Measurements from ENCODE around the gene C16orf78.
A peak's percentile ranks its signal among the peaks of the same experiment; 100 is the strongest.

C16orf78 gene, protein sequence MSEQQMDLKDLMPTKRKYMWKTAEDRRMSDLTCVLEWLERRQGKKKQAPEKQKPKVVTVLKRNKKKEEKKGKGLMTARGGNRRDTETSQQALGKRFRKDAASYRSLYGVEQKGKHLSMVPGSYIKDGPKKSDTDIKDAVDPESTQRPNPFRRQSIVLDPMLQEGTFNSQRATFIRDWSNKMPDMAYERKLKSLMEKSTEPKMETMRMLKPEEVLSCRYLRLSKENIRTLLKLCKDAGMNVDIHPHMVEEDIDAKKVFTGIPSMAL

DNA sequence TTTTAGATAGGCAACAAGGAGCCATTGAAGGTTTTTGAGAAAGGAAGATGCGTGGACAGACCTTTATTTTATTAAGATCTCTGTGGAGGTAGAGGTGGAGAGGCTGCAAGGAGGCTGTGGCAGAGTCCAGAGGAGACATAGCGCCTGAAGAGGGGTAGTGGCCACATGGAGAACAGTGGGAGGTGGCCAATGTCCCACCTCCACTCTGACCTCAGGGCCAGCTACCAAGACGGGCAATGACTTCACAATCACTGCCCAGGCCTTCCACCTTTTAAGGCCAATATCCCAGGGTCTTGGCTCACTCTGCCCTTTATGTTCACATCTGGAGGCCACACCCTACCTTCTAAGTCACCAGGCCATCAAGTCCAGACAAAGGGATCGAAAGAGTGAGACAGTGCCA, at the start of gene C16orf78:
C16orf78 (plus strand) TSS at position 301 of the 400 bp plus-strand sequence. CDS start 136 bp downstream, outside the sequence.
- no peak for DNase-seq

DNA sequence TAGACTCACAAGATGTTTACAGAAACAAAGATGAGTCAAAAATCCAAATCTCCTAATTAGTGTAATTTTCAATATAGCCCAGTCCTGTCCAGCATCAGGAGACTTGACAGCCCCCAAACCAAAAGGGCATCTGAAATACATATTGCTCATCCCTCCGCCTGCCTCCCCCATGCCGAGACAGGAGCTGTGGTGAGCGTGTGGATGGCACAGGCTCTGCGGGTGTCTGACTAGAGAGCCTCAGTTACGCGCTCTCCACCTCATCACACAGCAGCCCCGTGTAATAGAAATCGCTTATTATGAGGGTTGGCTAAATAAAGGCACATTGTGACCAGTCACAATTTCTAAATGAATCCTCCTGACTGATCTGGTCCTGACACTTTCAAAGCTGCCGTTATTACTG, 48.9 kb upstream of the C16orf78 start:
- DNase-seq, result no peak

DNA sequence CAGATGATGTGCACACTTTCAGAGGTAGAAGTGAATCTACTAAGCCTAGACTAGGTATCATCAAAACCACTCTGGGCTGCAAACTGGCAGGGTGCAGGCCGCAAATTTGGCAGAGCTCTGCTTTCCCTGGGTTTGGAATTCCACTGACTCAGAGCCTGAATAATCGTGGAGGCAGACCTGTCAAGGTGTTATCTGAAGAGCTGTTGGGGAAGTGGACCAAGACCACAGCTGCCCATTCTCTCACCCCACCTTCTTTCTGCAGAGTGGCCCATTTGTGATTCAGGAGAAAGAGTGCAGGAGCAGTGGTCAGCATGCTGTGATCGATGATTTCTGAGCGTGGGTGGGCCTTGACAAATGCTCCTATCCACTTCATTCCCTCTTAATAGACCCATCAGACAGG, 46.1 kb upstream of the C16orf78 start:
- no peak for DNase-seq

DNA sequence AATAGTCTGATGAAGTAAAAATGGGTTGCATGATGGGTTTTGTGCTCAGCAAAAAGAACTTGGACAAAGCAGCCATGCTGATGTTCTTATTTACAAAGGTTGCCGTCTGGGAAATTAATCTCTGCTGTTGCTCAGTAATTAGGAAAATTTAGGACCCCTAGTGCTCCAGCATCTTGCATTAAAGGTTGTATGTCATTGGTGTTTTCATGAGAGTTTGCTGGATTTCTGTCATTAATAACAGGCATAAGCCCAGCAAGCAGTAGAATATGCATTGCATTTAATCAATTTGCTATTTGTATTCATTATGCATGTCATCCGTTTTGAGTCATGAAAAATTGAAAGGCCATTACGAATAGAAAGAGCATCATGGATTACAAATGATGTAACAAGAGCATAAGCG, 45.3 kb upstream of the C16orf78 start:
- DNase-seq, result no peak

DNA sequence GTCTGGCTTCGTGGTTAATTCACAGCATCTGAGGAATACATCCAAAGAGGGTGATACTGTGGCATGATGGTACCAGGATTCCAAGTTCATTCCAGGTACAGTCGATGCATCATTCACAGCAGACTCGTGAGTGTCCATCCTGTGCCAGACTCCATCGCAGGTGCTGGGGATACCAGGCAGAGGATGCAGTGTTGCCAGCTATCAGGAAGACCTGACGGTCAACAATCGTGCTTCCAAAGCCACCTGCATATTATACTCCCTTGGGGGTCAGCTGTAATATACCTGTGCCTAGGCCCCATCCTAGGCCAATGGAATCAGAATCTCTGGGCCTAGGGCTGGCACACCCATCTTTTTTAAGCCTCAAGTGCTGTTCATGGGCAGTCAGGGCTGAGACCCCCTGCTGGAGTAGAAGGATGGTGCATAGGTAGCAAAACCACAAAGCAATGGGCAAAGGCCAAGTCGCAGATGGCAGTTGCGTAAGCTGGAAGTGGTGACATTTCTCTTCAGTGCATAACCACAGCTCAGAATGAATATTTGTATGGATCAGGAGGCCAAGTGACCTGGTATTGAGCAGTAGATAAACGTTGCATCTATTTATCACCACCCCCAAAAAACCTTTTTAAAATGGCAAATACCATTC, 42.9 kb upstream of the C16orf78 start:
- no peak for DNase-seq

DNA sequence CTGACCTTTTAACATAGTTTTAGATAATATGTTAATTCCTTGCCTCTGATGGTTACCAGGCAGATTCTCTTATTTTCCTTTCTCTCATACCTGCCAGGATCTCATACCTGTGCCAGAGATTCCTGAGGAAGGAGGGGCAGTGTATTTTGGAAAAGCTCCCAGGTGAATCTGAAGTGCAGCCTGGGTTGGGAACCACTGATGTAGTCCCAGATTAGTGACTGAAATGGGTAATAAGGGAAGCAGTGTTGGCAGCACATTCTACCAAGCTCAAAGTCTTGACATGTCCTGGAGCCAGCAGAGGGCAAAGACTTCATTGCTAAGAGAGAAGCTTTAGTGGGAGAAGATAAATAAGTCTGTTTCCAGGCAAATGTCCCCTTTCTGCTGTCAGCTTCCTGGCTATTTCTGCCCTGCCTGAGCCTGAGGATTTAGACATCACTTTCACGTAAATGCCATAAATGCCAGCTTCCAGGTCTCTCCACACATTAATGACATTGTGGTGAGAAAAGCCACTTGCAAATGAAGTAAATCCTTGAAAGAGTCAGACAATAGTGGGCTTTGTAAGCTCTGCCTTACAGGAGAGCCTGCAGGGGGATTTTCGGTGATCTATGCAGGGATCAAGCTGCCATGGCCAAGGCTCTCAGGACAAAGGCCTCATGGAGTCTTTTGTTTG, 40.9 kb upstream of the C16orf78 start:
- no peak for DNase-seq

DNA sequence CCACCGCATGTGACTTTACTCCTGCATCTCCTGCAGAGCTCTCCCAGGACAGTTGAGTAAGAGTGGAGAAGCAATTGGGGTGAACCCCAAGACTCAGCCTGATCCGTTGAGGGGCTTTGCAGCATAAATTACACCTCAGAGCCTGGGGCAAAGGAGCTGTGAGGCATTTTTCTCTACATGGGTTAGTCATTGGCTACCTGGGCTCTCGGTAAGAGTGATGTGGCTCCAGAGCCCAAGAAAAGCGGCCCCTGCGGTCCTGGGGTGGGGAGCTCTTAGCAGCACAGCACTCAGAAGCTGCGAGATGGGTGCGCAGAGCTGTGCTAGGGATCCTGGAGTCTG, 40.4 kb upstream of the C16orf78 start:
- DNase-seq, result no peak

DNA sequence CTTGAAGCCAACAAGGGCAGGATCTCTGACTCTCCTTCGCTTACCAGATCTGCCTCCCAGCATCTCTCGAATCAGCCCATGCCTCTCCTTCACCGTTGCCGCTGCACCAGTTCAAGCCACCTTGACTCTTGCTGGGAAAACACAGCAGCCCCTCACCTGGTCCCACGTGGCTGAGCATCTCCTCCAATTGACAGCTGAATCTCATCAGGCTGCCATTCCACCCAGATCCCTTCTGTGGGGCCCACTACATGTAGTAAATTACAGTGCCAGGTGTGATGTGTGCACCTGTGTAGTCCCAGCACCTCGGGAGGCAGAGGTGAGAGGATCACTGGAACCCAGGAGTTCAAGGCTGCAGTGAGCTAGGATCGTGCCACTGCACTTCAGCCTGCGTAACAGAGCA, 37.8 kb upstream of the C16orf78 start:
- no peak for DNase-seq

DNA sequence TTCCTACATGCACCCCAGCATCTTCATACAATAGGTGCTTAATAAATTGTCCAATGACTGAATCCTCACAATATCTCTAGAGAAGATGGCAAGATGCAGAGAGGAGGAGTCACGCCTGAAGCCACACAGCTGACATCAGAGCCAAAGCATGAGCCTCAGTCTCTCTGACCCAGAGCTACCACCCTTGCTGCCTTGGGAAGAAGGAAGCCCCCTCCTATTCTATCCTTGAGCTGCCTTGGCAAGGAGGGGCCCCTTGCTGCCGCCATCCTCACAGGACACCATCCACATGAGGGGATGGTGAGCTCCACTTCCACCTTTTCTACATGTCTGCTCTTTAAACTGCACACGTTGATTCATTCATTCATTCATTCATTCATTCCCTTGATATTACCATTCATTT, 37.0 kb upstream of the C16orf78 start:
- DNase-seq, result no peak

DNA sequence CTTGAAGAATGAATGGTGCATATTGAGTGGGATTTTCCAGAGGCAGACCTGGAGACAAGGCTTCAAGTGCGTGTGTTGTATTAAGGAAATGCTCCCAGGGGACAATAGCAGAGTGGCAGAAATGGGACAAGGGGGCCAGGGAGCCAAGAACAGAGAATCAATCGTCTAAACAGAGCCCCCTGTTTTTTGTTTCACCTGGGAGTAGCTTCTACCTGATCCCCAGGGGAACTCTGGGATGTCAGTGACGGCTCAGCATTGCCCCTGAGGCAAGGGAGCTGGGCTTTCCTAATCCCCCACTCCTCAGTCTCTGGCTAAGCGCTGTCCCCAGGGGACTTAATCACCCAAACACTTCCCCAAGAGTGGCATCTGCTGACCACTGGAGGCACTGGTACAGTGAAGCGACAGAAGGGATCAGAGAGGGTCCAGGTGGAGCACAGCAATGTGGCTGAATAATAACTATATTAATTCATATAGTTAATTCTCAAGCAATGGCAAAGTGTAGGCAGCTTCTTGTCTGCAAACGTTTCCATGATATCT, 35.7 kb upstream of the C16orf78 start:
- DNase-seq, result no peak

DNA sequence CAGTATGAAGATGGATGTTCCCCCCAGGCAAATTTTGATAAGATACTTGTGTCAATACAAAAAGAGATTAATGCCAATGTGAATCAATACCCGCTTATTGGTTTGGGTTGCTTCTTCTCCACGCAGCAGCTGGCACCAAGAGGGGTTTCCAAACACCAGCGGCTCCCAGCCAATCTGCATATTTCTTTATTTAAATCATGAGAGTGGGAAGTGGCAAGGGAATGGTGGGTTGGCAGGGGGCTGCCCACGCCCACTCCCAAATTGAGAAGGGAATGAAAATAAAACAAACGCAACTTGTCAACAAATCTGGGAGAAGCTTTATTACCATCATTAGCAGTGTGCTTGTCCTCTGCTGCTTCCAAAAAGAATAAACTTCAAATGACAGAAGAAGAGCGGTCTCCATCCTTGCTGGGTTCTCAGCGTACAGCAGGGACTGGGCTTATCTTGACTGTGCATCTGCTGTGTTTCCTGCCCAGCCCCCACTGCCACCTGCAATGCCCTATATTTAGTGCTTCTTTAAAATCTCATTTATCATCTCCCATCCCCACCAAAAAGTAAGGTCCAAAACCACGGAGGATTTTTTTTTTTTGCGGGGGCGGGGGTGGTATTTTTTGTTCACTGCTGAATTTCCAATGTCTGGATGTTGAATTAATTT, 34.9 kb upstream of the C16orf78 start:
- DNase-seq, result no peak

DNA sequence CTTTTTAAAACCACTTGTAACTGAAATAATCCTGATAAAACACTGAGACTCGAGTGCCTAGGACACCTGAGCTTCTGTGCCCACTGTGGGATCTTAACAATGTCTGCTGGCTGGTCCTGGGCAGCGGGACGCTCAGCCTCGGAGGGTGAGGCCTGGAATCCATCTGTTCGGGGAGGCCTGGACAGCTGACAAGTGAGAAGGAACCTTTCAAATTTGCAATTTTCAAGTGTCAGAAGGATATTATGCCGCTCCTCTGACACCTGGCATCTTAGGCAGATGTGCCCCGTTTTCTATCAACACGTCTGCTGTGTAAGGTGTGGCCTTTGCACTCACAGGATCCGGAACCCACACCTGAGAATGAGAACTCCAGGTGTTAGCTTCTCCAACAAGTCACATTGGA, 33.1 kb upstream of the C16orf78 start:
- DNase-seq, result no peak

DNA sequence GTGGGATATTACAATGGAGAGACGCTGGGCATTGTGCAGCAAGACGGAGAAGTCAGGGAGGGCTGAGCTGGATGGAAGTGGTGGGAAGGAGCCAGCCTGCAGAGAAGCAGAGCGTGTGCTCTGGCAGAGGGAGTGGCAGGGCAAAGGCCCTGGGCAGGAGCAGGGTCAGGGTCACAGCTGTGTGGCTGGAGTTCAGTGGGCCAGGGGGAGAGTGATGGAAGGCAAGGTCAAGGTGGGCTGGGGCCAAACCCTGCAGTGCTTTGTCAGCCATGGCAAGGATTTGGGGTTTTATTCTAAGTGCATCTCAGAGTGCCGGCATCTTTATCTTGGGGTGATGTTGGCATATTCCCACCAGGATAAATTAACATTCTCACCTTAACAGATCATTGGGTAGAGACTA, 31.9 kb upstream of the C16orf78 start:
- no peak for DNase-seq

DNA sequence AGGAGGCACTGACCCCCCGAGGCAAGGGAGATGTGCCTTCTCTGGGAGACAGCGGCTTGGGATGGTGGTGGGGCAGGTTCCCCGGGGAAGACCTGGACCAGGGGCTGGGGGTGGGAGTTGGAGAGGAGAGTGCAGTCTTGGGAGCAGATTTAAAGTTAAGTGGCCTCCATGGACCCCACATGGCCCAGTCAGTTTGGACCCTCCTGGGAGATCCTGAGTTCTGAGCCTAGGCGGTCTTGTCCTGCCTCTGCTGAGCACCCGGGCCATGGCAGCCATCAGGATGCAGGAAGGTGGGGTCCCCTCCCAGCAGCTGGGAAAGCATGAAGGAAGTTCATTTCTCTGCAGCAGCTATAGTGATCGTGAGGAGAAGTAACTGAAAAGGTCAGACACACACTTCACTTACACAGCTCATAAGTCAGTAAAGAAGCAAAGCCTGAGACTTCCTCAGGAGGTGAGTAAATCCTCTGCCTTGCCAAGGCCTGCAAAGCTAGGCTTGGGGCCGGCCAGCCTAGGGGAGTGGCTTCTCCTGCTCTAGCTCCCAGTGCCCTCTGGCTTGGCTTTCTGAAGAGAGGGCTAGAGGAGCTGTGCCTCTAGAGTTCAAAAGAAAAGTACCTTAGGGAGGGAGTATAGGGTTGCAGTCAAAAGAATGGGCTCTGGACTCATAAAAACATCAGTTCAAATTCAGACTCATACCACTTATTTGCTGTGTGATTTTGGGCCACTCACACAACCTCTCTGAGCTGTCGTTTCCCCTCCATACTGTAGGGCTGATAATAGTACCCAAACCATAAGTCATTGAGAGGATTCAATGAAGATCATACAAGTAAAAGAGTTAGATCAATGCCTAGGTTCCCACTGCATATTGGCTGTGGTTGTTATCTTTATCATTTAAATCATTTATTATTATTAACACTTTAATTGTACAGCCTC, 31.0 kb upstream of the C16orf78 start:
- DNase-seq, result no peak

DNA sequence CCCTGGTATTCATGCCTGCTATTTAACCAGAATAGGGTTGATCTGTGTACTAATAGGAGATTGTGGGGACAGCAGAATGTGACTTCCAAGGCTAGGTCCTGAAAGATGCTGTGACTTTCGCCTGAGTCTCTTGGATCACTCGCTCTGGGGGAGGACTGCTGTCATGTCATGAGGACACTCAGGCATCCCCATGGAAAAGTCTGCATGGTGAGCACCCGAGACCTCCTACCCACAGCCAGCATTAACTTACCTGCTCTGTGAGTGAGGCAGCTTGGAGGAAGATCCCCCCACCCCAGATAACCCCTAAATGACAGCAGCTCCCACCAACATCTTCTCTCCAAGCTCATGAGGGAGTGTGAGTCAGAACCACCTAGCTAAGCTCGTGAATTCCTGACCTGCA, 30.3 kb upstream of the C16orf78 start:
- DNase-seq, result no peak

DNA sequence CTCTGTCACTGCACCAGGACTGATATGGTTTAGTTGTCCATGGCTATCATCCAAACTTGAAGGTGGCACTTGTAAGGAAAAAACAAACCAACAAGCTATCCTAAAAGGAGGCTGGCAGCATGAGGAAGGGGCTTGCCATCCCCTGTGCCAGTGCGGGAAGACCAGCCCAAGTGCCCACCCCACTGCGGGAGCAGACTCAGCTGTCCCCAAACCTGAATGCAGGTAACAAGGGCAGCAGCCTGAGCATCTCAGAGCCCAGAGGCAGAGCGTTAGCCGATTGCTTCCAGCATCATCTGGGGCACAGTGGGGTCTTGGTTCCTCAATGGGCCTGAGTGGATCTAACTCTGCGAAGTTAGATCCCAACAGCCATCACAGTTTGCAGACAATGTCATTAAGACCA, 29.2 kb upstream of the C16orf78 start:
- no peak for DNase-seq

DNA sequence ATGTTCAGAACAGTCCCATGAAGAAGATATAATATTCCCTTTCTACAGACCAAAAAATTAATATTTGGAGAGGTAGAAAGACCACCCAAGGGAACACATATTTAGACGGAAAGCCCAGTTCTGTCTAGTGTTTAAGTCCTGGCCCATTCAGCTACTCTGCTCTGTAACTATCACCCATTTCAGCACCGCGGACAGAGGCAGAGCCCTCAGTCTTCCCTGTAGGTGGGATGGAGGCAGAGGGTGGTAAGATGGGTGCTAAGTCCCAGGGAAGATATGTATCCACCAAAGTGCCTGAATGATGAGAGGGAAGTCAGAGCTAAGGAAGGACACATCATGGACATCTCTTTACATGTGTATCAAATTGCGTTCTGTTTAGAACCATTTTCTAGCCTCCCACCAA, 27.8 kb upstream of the C16orf78 start:
- peak in 1 of 2 experiments; percentile 0 for DNase-seq

DNA sequence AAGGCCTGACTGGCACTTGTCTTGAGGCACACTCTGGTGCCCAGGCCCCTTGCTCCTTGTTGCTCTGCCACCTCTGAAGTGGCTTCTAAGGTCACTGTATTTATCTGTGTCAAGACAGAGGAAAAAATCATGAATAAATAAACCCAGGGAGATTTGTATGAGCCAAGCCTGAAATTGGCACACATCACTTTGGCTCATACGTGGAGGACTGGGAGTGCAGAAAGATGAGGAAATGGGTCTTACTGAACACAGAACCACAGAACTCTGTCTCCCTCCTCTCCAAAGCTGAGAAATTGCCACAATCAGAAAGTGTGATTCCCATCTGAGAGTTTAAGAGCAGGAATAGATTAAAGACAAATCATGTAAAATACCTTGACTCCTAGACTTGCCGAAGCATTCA, 27.1 kb upstream of the C16orf78 start:
- DNase-seq, result no peak

DNA sequence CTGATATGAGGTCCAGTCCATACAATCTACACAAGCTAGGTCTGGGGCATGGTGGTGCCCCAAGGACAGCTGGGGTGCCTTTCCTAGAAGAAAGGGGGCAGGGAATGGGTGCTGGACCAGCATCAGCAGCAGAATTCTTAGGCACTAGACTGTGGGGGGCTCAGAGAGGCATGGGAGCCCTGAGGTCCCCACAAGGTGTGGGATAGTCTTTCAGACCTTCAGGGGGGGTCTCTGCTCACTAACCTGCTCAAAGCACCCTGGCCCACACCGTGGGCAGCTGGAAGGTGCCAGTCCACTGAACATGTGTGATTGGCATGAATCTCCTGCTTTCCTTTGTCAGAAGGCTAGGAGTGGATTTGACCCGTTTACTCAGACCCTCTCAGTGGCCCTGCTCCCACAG, 26.1 kb upstream of the C16orf78 start:
- DNase-seq, result no peak

DNA sequence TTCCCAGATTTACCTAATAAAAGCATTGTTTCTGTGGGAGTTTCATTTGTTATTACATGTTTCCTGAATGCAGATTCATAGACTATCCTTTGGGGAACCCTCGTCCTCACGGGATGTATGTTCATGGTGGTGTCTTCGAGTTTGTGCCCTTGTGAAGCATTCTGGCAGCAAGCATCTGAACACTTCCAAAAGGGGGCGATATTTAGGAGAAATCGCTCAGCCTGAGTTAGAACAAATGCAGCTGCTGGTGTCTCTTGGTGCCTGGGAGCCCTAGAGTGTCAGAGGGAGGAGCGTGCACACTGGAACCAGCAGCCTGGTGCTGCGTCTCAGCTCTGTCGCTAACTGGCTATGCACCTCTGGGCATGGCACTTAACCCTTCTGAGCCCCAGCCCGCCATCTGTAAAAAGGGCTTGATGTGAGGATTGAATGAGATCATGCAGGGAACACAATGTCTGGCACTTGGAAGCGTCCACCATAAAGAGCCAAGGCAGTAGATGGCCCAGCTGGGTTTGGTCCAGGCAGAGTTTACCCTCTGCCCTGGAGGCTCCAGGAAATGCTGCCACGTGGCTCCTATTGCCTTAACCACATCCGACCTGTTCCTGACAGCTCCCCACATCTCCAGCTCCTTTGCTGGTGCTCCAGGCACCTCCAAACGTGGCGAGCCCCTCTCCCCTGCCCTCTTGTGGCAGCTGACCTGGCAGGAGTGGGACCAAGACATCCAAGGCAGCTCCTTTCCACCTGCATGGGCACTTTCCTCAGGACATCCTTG, 25.0 kb upstream of the C16orf78 start:
- no peak for DNase-seq

DNA sequence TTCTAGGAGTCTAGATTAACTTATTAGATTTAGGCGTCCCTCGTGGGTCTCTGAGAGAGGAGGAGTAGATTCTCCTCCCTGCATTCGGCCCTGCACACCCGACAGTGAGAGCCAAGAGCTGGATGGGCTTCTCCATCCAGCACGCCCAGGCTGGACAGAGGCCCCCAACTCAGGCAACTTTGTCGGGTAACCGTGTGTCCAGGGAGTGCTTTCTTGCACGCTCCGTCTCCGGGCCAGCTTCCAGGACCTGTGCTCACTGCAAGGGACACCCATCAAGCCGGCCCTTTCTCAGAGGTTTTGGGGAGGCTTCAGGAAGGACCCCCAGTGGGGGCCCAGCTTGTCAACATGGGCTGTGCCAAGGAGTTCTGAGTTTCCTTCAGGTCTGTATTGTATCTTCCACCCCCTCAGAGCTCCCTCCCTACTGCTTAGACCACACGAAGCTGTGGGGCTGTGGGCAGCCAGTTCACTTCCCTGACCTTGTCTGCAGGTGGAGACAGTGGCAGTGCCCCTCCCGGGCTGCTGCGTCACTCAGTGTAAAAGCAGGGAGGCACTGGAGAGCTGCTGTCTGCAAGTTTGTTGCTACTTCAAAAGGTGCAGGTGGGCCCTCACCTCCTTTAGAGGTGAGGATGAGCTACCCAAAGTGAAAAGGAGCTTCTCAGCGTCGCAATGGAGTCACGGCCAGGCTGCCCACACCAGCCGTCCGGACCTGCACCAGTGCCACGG, 24.0 kb upstream of the C16orf78 start:
- DNase-seq, result no peak
